Activated naive CD4-positive, alpha-beta T cell (primary cell): ENCODE results near the gene ETFA.

Experiments used
- DNase-seq, 4 experiments: peaks; one replicate each; lab custom pipeline; 2025; lab: John Stamatoyannopoulos, UW

ETFA gene

GRCh38 chr15:76340198-76340802 lies 29.0 kb upstream of the ETFA start:
- DNase-seq: peak in 1 of 4 experiments; percentile 31

- no peak for DNase-seq
Observed at GRCh38 chr15:76339305-76340197, 28.3 kb upstream of the ETFA start.

- DNase-seq: no peak
Observed at GRCh38 chr15:76338486-76339304, 27.4 kb upstream of the ETFA start.

GRCh38 chr15:76337696-76338485 lies 26.6 kb upstream of the ETFA start:
- no peak for DNase-seq

- DNase-seq: no peak
Observed at GRCh38 chr15:76337059-76337695, 25.9 kb upstream of the ETFA start.

- no peak for DNase-seq
Observed at GRCh38 chr15:76336254-76337058, 25.2 kb upstream of the ETFA start, which contains the start of gene ISL2. ISL2 (plus strand) TSS chr15:76336773; CDS start chr15:76336884, 111 bp downstream.

- no peak for DNase-seq
Observed at GRCh38 chr15:76335307-76336253, 24.3 kb upstream of the ETFA start.

GRCh38 chr15:76334438-76335306 lies 23.4 kb upstream of the ETFA start:
- no peak for DNase-seq

GRCh38 chr15:76333720-76334437 lies 22.6 kb upstream of the ETFA start:
- no peak for DNase-seq

- DNase-seq: no peak
Observed at GRCh38 chr15:76333309-76333708, 22.0 kb upstream of the ETFA start.

GRCh38 chr15:76332796-76333195 lies 21.5 kb upstream of the ETFA start:
- no peak for DNase-seq

- DNase-seq: no peak
Observed at GRCh38 chr15:76330080-76330680, 18.9 kb upstream of the ETFA start.

GRCh38 chr15:76328958-76329357 lies 17.7 kb upstream of the ETFA start:
- no peak for DNase-seq

GRCh38 chr15:76328106-76328696 lies 16.9 kb upstream of the ETFA start:
- DNase-seq: no peak

- DNase-seq: no peak
Observed at GRCh38 chr15:76327191-76328105, 16.2 kb upstream of the ETFA start.

- DNase-seq: no peak
Observed at GRCh38 chr15:76325704-76326103, 14.4 kb upstream of the ETFA start.
